Endothelial cell of umbilical vein (primary cell): ENCODE data around the gene ABCG2. TPM values are rescaled to one million over a fixed set of nuclear protein-coding genes. Genes with fewer than 3 reads are reported as not detected.

Source experiments
- BruUV-seq: library from RNA; stranded (reverse); fragments of 400-500 nt; replicated peaks from 2 replicates; lab custom pipeline; 2021; lab: Mats Ljungman, UMichigan
- CTCF ChIA-PET: fragments of 300-600, 350-600 bp; sonication (Branson Sonifier 250); formaldehyde crosslinking; loops from one replicate; lab custom pipeline; 2021; ENCODE audit warnings: antibody characterized with exemption, inconsistent platforms; lab: Charles Lee
- POLR2A ChIA-PET: fragments of 300-600, 350-600 bp; sonication (Branson Sonifier 250); formaldehyde crosslinking; loops from one replicate; lab custom pipeline; 2021; ENCODE audit warnings: antibody characterized with exemption, inconsistent platforms; lab: Charles Lee
- DNase-seq: peaks from one replicate; pipeline ENCODE4 v3.0.0-alpha.2; 2011; ENCODE audit warnings: low read depth, low spot score
- FAIRE-seq: peaks from 2 replicates; lab custom pipeline; 2011; peaks lifted over from hg19 to GRCh38; lab: Jason Lieb, UNC
- H2AFZ ChIP-seq: 2 replicates; pipeline ENCODE4 v1.6.0; 2012; ENCODE audit warnings: low read depth, low read length, control low read depth, inconsistent platforms
- H3K27ac ChIP-seq: 2 replicates; pipeline ENCODE4 v1.5.1; 2011; ENCODE audit warnings: low read depth, mild to moderate bottlenecking, control low read depth, low read length, moderate library complexity; ENCODE audit not compliant: insufficient read depth
- H3K27me3 ChIP-seq, 2 experiments: 2 replicates each; pipeline versions ENCODE4 v1.6.0 to v1.6.1; 2011; ENCODE audit warnings: low read length in 2 of 2, mixed read lengths in 1 of 2; ENCODE audit not compliant: control insufficient read depth in 2 of 2, insufficient read depth in 2 of 2
- H3K36me3 ChIP-seq, 2 experiments: 2 replicates in 1 of 2; 3 replicates in 1 of 2; pipeline ENCODE4 v1.5.1; 2011; ENCODE audit warnings: low read length in 2 of 2, mild to moderate bottlenecking in 1 of 2, moderate library complexity in 1 of 2; ENCODE audit not compliant: control insufficient read depth in 2 of 2, insufficient read depth in 2 of 2; ENCODE audit errors: extremely low read depth in 1 of 2
- H3K4me1 ChIP-seq: 3 replicates; pipeline ENCODE4 v1.5.1; 2011; ENCODE audit warnings: mild to moderate bottlenecking, low read length; ENCODE audit not compliant: control insufficient read depth, insufficient read depth; ENCODE audit errors: extremely low read depth
- H3K4me2 ChIP-seq: 2 replicates; pipeline ENCODE4 v1.6.1; 2011; ENCODE audit warnings: low read length, control low read depth, mixed read lengths; ENCODE audit not compliant: insufficient read depth
- H3K4me3 ChIP-seq, 3 experiments: fragments of 200-600 bp in 1 of 3; sonication (generic), shearing (Covaris generic) in 1 of 3; replicated peaks in 1 of 3; 2 replicates each; pipeline ENCODE4 v1.5.1; 2011 to 2016; ENCODE audit warnings: control low read depth in 3 of 3, low read length in 3 of 3, mild to moderate bottlenecking in 2 of 3, inconsistent platforms in 1 of 3, low read depth in 1 of 3, moderate library complexity in 1 of 3; ENCODE audit not compliant: insufficient read depth in 1 of 3
- H3K79me2 ChIP-seq: 2 replicates; pipeline ENCODE4 v1.6.0; 2012; ENCODE audit warnings: low read length, inconsistent platforms; ENCODE audit not compliant: control insufficient read depth, insufficient read depth
- H3K9ac ChIP-seq: replicated peaks from 2 replicates; pipeline ENCODE3; 2011; ENCODE audit warnings: low read length, control low read depth; ENCODE audit not compliant: insufficient read depth; ENCODE audit errors: extremely low read depth
- H3K9me1 ChIP-seq: replicated peaks from 3 replicates; pipeline ENCODE4 v1.6.0; 2011; ENCODE audit warnings: mild to moderate bottlenecking, low read length; ENCODE audit not compliant: control insufficient read depth, insufficient read depth; ENCODE audit errors: extremely low read depth
- H3K9me3 ChIP-seq: replicated peaks from 2 replicates; pipeline ENCODE4 v1.5.1; 2012; ENCODE audit warnings: low read length, inconsistent platforms; ENCODE audit not compliant: control insufficient read depth, insufficient read depth
- H4K20me1 ChIP-seq: replicated peaks from 2 replicates; pipeline ENCODE3; 2011; ENCODE audit warnings: mild to moderate bottlenecking, low read length; ENCODE audit not compliant: control insufficient read depth, insufficient read depth; ENCODE audit errors: extremely low read depth
- CTCF ChIP-seq, 2 donors: IDR thresholded peaks; 1 replicate in 1 of 2; 2 replicates in 1 of 2; pipeline ENCODE4 v1.5.1; 2011; ENCODE audit warnings: low read length in 2 of 2, mild to moderate bottlenecking in 2 of 2, moderate library complexity in 2 of 2, control low read depth in 1 of 2, inconsistent platforms in 1 of 2, low read depth in 1 of 2; ENCODE audit not compliant: insufficient read depth in 1 of 2; ENCODE audit errors: extremely low read depth in 1 of 2
- EZH2 ChIP-seq: IDR thresholded peaks from 2 replicates; pipeline ENCODE4 v1.6.1; 2012; ENCODE audit warnings: borderline replicate concordance, low read depth, mild to moderate bottlenecking, moderate library complexity, low read length, inconsistent platforms; ENCODE audit not compliant: severe bottlenecking
- FOS ChIP-seq: IDR thresholded peaks from 2 replicates; pipeline ENCODE4 v1.6.1; 2011; ENCODE audit warnings: mild to moderate bottlenecking, low read length, moderate library complexity, borderline replicate concordance; ENCODE audit not compliant: insufficient read depth
- GATA2 ChIP-seq: IDR thresholded peaks from 2 replicates; pipeline ENCODE4 v1.7.0; 2011; ENCODE audit warnings: low read depth, mild to moderate bottlenecking, moderate library complexity, mixed read lengths, low read length; ENCODE audit not compliant: insufficient read length, insufficient read depth
- JUN ChIP-seq: IDR thresholded peaks from 2 replicates; pipeline ENCODE4 v1.6.1; 2011; ENCODE audit warnings: borderline replicate concordance, low read depth; ENCODE audit not compliant: insufficient read length, insufficient read depth
- MYC ChIP-seq: IDR thresholded peaks from one replicate; pipeline ENCODE4 v1.6.1; 2011; ENCODE audit warnings: mild to moderate bottlenecking, low read depth, low read length
- POLR2AphosphoS5 ChIP-seq: IDR thresholded peaks from 2 replicates; pipeline ENCODE4 v1.6.1; 2012; ENCODE audit warnings: low read depth, mild to moderate bottlenecking, control low read depth, low read length, moderate library complexity; ENCODE audit not compliant: insufficient read depth
- dilution Hi-C: fragments of 300-500 bp; cut with MboI; formaldehyde crosslinking; loops from one replicate; pipeline ENCODE4 v1.15.0; 2019; ENCODE audit warnings: low sequenced_read_pairs; ENCODE audit not compliant: extremely low pct_ligation_motif_present
- intact Hi-C: fragments of 100-400 bp; cut with micrococcal nuclease; formaldehyde crosslinking; loops from one replicate; pipeline ENCODE4 v1.10.0; 2022
- polyA plus RNA-seq, 4 experiments: library from polyadenylated mRNA; depleted of rRNA in 3 of 4; stranded (reverse) in 3 of 4; unstranded in 1 of 4; fragments of >200 nt; gene quantifications; 2 replicates each; pipeline versions ENCODE4 v1.2.1 to v1.2.3, GENCODE V29; 2011 to 2012; ENCODE audit warnings: missing spikeins in 1 of 4
- total RNA-seq: library from RNA; stranded (reverse); gene quantifications from 2 replicates; pipeline ENCODE4 v1.2.3, GENCODE V29; 2021
- TF ChIP-seq, protein P1 (sequence below): IDR thresholded peaks from 2 replicates; pipeline ENCODE4 v1.6.1; 2011; ENCODE audit not compliant: insufficient read depth, insufficient read length

ABCG2 gene
- total and polyA plus RNA-seq, 2 donors (not counting 3 experiments of a cell fraction or from before 2014, with no cell fraction given): 3.4 to 5.0 TPM

GRCh38 chr4:88115587-88115986 is 42.9 kb downstream of the ABCG2 start:
- Histone ChIP-seq H2AFZ (no peak overlapping the region), H3K9me3 (no peaks in the 10 kb centered on the region), H4K20me1 (no peaks in the 10 kb centered on the region), H3K27ac (no peak overlapping the region), H3K4me2 (no peak overlapping the region), H3K79me2 (no peaks in the 10 kb centered on the region), H3K9ac (no peak overlapping the region), H3K9me1 (no peaks in the 10 kb centered on the region), H3K4me1 (no peaks in the 10 kb centered on the region), H3K36me3 (no peaks in the 10 kb centered on the region), H3K27me3 (no peaks in the 10 kb centered on the region), H3K4me3 (no peak overlapping the region)
- DNase-seq (no peak), FAIRE-seq (no peak)
- intact Hi-C loops: no loop called here
- POLR2A ChIA-PET: no interaction called here
- dilution Hi-C loops: no loop called here
- TF ChIP-seq GATA2 (no peak), JUN (no peak), CTCF (IDR thresholded peaks at IDR 0.05; ENCODE audit: extremely low read depth in 1 of 2, insufficient read depth in 1 of 2, low read depth in 1 of 2, low read length in 2 of 2) (no peak), FOS (no peak), POLR2AphosphoS5 (no peak), MYC (no peak), EZH2 (no peak)
- TF ChIP-seq, protein P1, sequence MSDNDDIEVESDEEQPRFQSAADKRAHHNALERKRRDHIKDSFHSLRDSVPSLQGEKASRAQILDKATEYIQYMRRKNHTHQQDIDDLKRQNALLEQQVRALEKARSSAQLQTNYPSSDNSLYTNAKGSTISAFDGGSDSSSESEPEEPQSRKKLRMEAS: no peak
- CTCF ChIA-PET: interaction anchor here (1.0 to 1.1 kb wide), 2 partner anchors 12 to 104 kb away, joined by 3 read pairs; no protein-coding TSS in a partner anchor
- BruUV-seq: no TSS peak
